ENCODE data around the gene CEP170B.
A peak's percentile ranks its signal among the peaks of the same experiment; 100 is the strongest.

The CEP170B gene

GRCh38 chr14:104923640-104924420 lies 58.8 kb downstream of the CEP170B start:
- peak in 2 of 42 donors; percentile 2 to 25 for DNase-seq
- intact Hi-C loops (cut with DNase I), result no loop called here

- intact Hi-C loops (cut with DNase I), result no loop called here
- peak in 2 of 42 donors; percentile 30 to 36 for DNase-seq
These were observed 59.5 kb downstream of the CEP170B start, which contains the start of gene PLD4 for GRCh38 chr14:104924421-104925213. Gene PLD4, plus strand, starts transcription at chr14:104924879. Its CDS starts 2,262 bp downstream, at chr14:104927141.

DNA sequence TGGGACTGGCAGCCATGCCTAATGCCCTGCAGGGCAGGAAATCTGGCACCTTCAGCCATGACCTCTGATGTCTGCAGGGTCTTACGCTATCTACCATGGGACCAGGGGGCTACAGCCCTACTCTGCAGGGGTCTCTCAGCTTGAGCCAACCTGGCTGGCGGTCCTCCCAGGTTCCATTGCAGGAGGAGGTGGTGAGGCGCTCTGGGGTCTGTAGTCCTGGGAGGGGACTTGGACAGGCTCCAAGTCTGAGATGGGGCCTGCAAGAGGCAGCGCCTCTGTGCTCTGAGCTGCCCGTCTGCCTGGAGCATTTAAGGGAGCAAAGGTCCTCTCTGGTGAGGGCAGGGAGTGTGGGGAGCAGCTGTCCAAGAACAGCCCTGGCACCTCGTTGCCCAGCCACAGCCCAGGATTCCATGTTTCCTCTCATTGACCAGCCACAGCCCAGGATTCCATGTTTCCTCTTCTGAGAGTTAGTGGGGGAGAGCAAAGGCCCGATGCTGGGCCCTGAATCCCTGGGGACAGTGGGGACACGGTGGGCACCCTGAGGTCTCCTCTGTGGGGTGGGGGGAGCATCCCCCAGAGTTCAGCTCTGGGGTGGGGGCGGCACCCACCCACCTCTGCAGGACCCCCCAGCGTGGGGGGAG lies 60.3 kb downstream of the CEP170B start:
- peak in 3 of 42 donors; percentile 15 to 28 (median 18) for DNase-seq
- intact Hi-C loops (cut with DNase I), result no loop called here

- DNase-seq, result peak in 4 of 42 donors; percentile 24 to 43 (median 30)
- intact Hi-C loops (cut with DNase I), result no loop called here
These were observed 61.0 kb downstream of the CEP170B start for GRCh38 chr14:104925855-104926609.

- peak in 5 of 42 donors; percentile 16 to 41 (median 29) for DNase-seq
- intact Hi-C loops (cut with DNase I), result no loop called here
These were observed 61.8 kb downstream of the CEP170B start for GRCh38 chr14:104926619-104927431.

- DNase-seq, result peak in 2 of 42 donors; percentile 2 to 36
- intact Hi-C loops (cut with DNase I), result no loop called here
These were observed 62.4 kb downstream of the CEP170B start for GRCh38 chr14:104927432-104927816.

DNA sequence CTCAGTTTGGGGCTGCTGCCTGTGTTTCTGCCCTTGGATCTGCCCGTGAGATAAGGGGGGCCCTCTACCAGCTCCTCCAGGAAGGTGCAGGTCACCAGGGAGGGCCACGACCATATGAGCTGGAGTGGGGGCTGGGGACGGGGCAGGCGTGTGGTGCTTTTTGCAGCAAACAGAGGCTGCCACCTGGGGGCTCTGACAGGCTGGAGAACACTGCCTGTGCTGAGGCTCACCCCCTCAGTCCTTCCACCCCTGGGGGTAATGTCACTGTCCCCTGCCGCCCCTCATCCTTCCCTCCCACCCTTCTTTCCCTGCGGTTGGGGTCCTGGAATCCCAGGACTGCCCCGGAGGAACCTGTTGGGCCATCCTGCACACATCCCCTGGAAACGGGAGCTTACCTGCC lies 62.8 kb downstream of the CEP170B start:
- DNase-seq, result peak in 2 of 42 donors; percentile 12 to 25
- intact Hi-C loops (cut with DNase I), result no loop called here

GRCh38 chr14:104928391-104929133 lies 63.5 kb downstream of the CEP170B start:
- intact Hi-C loops (cut with DNase I), result no loop called here
- peak in 2 of 42 donors; percentile 12 to 28 for DNase-seq

GRCh38 chr14:104929268-104930230 lies 64.5 kb downstream of the CEP170B start:
- intact Hi-C loops (cut with DNase I), result no loop called here
- DNase-seq, result peak in 3 of 42 donors; percentile 20 to 27 (median 27)

DNA sequence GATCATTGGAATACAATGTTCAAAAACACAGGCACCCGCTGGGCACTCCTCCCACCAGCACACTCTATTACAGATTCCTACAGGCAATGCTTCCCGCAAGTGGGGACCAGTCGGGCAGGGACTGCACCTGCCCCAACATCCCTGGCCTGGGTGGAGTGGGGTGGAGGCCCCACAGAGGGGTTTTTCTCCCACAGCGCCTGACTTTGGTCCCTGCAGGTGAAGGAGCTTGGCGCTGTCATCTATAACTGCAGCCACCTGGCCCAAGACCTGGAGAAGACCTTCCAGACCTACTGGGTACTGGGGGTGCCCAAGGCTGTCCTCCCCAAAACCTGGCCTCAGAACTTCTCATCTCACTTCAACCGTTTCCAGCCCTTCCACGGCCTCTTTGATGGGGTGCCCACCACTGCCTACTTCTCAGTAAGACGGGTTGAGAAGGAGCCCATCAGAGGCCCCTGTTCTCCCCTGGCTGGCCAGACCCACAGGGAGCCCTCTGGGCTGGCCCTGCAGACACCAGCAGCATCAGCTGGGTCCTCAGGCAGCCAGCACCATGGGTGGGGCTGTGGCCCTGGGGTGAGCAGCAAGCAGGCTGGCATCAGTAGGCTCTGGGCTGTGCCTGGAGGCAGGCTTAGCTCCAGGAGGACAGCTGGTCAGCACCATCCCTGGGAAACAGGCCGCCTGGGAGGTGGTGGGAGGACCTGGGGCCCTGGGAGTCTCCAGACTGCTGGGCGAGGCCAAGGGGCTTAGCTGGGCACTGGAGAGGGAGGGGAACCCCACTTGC lies 65.6 kb downstream of the CEP170B start:
- intact Hi-C loops (cut with DNase I), result no loop called here
- DNase-seq, result peak in 3 of 42 donors; percentile 24 to 34 (median 27)

DNA sequence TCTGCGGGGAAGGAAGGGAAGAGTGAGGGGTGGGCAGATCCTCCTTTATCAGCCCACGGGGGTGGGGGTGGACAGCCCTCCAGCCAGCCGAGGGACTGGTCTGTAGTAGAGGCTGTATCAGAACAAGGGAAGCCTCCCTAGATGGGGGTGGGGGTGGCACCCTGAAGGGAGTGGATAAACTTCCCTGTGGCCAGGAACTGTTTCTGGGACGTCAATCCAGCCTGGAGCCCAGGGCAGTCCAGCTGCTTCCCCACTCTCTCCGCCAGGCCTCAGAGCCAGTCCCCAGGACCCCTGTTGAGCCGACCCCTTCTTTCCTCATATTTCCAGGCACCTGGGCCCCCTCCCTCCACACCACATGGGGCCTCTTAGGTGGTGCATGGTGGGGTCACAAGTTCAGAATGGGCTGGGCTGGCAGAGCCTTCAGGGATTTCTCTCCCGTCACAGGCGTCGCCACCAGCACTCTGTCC lies 66.3 kb downstream of the CEP170B start:
- peak in 1 of 42 donors; percentile 24 for DNase-seq
- intact Hi-C loops (cut with DNase I), result no loop called here

- intact Hi-C loops (cut with DNase I), result no loop called here
- DNase-seq, result peak in 2 of 42 donors; percentile 28 to 32
These were observed 67.0 kb downstream of the CEP170B start for GRCh38 chr14:104931771-104932675.

DNA sequence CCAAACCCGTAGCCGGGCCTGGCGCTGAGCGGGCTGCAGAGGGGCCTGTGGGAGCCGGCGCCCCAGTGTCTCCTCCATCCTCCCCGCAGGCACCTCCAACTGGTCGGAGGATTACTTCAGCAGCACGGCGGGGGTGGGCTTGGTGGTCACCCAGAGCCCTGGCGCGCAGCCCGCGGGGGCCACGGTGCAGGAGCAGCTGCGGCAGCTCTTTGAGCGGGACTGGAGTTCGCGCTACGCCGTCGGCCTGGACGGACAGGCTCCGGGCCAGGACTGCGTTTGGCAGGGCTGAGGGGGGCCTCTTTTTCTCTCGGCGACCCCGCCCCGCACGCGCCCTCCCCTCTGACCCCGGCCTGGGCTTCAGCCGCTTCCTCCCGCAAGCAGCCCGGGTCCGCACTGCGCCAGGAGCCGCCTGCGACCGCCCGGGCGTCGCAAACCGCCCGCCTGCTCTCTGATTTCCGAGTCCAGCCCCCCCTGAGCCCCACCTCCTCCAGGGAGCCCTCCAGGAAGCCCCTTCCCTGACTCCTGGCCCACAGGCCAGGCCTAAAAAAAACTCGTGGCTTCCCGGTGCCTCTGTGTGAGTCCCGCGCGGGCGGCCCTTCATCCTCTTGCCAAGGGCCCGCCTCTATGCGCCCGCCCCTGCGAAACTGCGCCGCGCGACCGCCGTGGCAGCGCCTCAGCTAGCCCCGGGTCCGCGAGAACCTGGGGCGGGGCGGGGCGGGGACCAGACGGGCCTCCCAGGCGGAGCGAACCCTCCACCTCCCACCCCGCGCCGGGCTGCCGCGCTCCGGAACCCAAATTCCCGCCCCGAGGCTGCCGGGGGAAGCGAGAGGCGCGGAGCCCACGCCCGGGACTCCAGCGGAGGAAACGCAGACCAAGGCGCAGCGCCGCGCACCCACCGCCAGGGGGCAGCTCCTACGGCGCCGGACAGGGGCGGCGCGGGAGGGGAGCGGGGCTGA lies 67.9 kb downstream of the CEP170B start:
- intact Hi-C loops (cut with DNase I), result no loop called here
- peak; percentile 53 to 94 (median 84) for DNase-seq

Data from head of caudate nucleus (tissue), 42 donors.